Glomerular visceral epithelial cell (primary cell): ENCODE results near the gene MBD6.

Experiments used
- DNase-seq: peaks from one replicate; pipeline ENCODE4 v3.0.0-alpha.2; 2016; ENCODE audit errors: extremely low spot score

Gene MBD6

GRCh38 chr12:57577981-57578758, 55.5 kb downstream of the MBD6 start:
- DNase-seq: no peak

- DNase-seq: no peak
Observed at GRCh38 chr12:57579011-57579410, 56.4 kb downstream of the MBD6 start.
